Heart left ventricle (tissue), 16 donors: ENCODE measurements around the gene CPNE2. TPM values are rescaled to one million over a fixed set of nuclear protein-coding genes. Genes with fewer than 3 reads are reported as not detected.

Source experiments
- ATAC-seq, 4 donors: fragments of 200-7000 bp; cut with Tn5 transposase; one replicate each; pipeline ENCODE4 v1.9.1; 2020 to 2022; ENCODE audit warnings: moderate library complexity in 4 of 4, mild to moderate bottlenecking in 3 of 4, moderate number of reproducible peaks in 1 of 4
- DNase-seq, 5 donors: peaks; one replicate each; pipeline ENCODE4 v3.0.0-alpha.2; 2020
- H3K27ac ChIP-seq, 12 donors: fragments of 200-600 bp; sonication (generic) in 4 of 12; one replicate each; pipeline versions ENCODE4 v1.5.0 to v1.8.0; 2016 to 2022; ENCODE audit warnings: mild to moderate bottlenecking in 2 of 12
- H3K27me3 ChIP-seq, 9 donors: fragments of 200-600 bp; sonication (generic) in 2 of 9; one replicate each; pipeline versions ENCODE4 v1.5.1 to v1.8.0; 2016 to 2022; ENCODE audit warnings: mild to moderate bottlenecking in 3 of 9
- H3K36me3 ChIP-seq, 9 donors: fragments of 200-600 bp; sonication (generic) in 2 of 9; one replicate each; pipeline versions ENCODE4 v1.5.0 to v1.8.0; 2018 to 2022; ENCODE audit warnings: mild to moderate bottlenecking in 2 of 9
- H3K4me1 ChIP-seq, 12 donors: fragments of 200-600 bp; sonication (generic) in 4 of 12; one replicate each; pipeline versions ENCODE4 v1.5.0 to v1.8.0; 2016 to 2022; ENCODE audit warnings: mild to moderate bottlenecking in 3 of 12
- H3K4me3 ChIP-seq, 12 donors: fragments of 200-600 bp; sonication (generic) in 4 of 12; one replicate each; pipeline versions ENCODE4 v1.5.0 to v1.8.0; 2017 to 2022; ENCODE audit warnings: mild to moderate bottlenecking in 9 of 12, moderate library complexity in 4 of 12
- H3K9me3 ChIP-seq, 12 donors: fragments of 200-600 bp; sonication (generic) in 4 of 12; one replicate each; pipeline versions ENCODE4 v1.5.0 to v1.8.0; 2016 to 2022; ENCODE audit warnings: mild to moderate bottlenecking in 1 of 12
- CTCF ChIP-seq, 12 donors: fragments of 200-600 bp; sonication (generic) in 4 of 12; IDR thresholded peaks; one replicate each; pipeline versions ENCODE4 v1.5.0 to v1.8.0; 2018 to 2022; ENCODE audit warnings: antibody characterized with exemption in 12 of 12, mild to moderate bottlenecking in 5 of 12
- POLR2A ChIP-seq, 2 donors: fragments of 450-650 bp; IDR thresholded peaks; one replicate each; pipeline ENCODE4 v1.6.1; 2017; ENCODE audit warnings: antibody characterized with exemption in 2 of 2, mild to moderate bottlenecking in 2 of 2, moderate library complexity in 2 of 2
- WGBS, 4 donors: extraction: QIAGEN DNeasy Blood & Tissue Kit in 2 of 4; methylation state at CpG; one replicate each; pipeline versions ENCODE4 v1.1.5 to v1.1.7; 2013 to 2018; 5-methylcytosine and 5-hydroxymethylcytosine counted together
- intact Hi-C, 10 donors: fragments of 100-400 bp; cut with DNase I; formaldehyde crosslinking; loops; one replicate each; pipeline versions ENCODE4 v1.11.1 to v1.14.2; 2022
- polyA plus RNA-seq, 2 donors: library from polyadenylated mRNA; stranded (reverse); fragments of 200-250 nt; gene quantifications; one replicate each; pipeline ENCODE4 v1.2.3, GENCODE V29; 2013
- total RNA-seq, 9 donors: library from RNA; depleted of rRNA in 2 of 9; stranded (reverse); fragments of >200 nt in 2 of 9; fragmentation: NEBNext Ultra II Directional in 3 of 9; extraction: Animal tissue kit (Norgen Biotek cat#: 25700) in 3 of 9; gene quantifications; one replicate each; pipeline versions ENCODE4 v1.1.0 to v1.2.4, GENCODE V29; 2016 to 2023
- donor health status: ischemic (EF 13 %, LVEDD 7.1; RV severe dilation, severe dysfunction).
- donor health status: healthy with polysubstance abuse.
- donor health status: DM: no; HTN: yes; CAD: no.
- donor health status: DM: no; HTN: no; CAD: no.
- donor health status: ischemic (EF 25% LVEDD 6.9; RV normal size, moderate dysfunction).
- donor health status: ischemic (EF 25% LVEDD 5.7; RV mildly dilated, moderate dysfunction).
- donor health status: healthy.
- donor health status: DM: yes; HTN: yes; CAD: no.
- donor health status: ischemic (EF 35%, LVEDD 5.7; RV mildly dilated, moderate dysfunction).
- donor health status: nonischemic (EF 11% LVEDD 7.7; RV severe dilation, severe dysfunction).
- donor health status: DM: yes; HTN: yes; CAD: no.
- donor health status: PGD.
- donor health status: ischemic (EF 29% LVEDD 5.4; RV normal size, mild dysfunction).
- donor health status: nonischemic (EF 23%, LVEDD 6.1; RV moderate dilation, normal function).

The CPNE2 gene
- total and polyA plus RNA-seq, 11 donors = 7.2 to 23.6 (median 14.0) TPM

- intact Hi-C loops = loop anchor here in 5 of 10 donors (5.0 to 10.0 kb wide), 2 partner anchors 34 to 46 kb away; partner anchors contain the start of gene CPNE2 (in 3 of the 5)
- H3K4me3 ChIP-seq = no peak overlapping the region
These were observed 48.7 kb downstream of the CPNE2 start for GRCh38 chr16:57140931-57141668.

GRCh38 chr16:57141822-57142631 lies 49.6 kb downstream of the CPNE2 start:
- H3K4me1 ChIP-seq = peaks cover 7 to 77% (median 53%) of the 10 kb centered on the region in 12 donors
- TF ChIP-seq CTCF (IDR thresholded peaks at IDR 0.05) = no peak
- no peak for TF ChIP-seq POLR2A (IDR thresholded peaks at IDR 0.05)
- intact Hi-C loops = loop anchor here in 5 of 10 donors (5.0 to 10.0 kb wide), 2 partner anchors 35 to 47 kb away; partner anchors contain the start of gene CPNE2 (in 3 of the 5)
- DNase-seq (no peak), ATAC-seq (no peak)
- H3K36me3 ChIP-seq = peaks cover 0 to 14% (median 0%) of the 10 kb centered on the region in 9 donors
- WGBS, 4 donors = 76 to 84% (median 80%) methylated on average over 16 of the region's 16 CpGs
- no peaks in the 10 kb centered on the region for H3K9me3 ChIP-seq
- no peak overlapping the region for H3K4me3 ChIP-seq
- no peaks in the 10 kb centered on the region for H3K27me3 ChIP-seq
- peak overlapping the region in 3 of 12 donors; percentile 8 to 39 (median 28) for H3K27ac ChIP-seq

More at GRCh38 chr16:57140931-57141668, 48.7 kb downstream of the CPNE2 start:
- TF ChIP-seq POLR2A (IDR thresholded peaks at IDR 0.05) = no peak
- ATAC-seq (no peak), DNase-seq (peak in 1 of 5 donors; percentile 9)
- WGBS, 4 donors = 80 to 94% (median 93%) methylated on average over 7 of the region's 7 CpGs
- Histone ChIP-seq H3K36me3 (peaks cover 0 to 18% (median 0%) of the 10 kb centered on the region in 9 donors), H3K9me3 (no peaks in the 10 kb centered on the region), H3K4me1 (peaks cover 4 to 68% (median 47%) of the 10 kb centered on the region in 12 donors), H3K27ac (peak overlapping the region in 2 of 12 donors; percentile 18 to 28), H3K27me3 (no peaks in the 10 kb centered on the region)

- peaks cover 10 to 90% (median 60%) of the 10 kb centered on the region in 12 donors for H3K4me1 ChIP-seq
- 74 to 86% (median 84%) methylated on average over 13 to 14 of the region's 14 CpGs for WGBS, 4 donors
- ATAC-seq = no peak
- H3K27ac ChIP-seq = peak overlapping the region in 8 of 12 donors; percentile 28 to 88 (median 68)
- no peak for DNase-seq
- TF ChIP-seq CTCF (IDR thresholded peaks at IDR 0.05) (no peak), POLR2A (IDR thresholded peaks at IDR 0.05) (no peak)
- H3K9me3 ChIP-seq = no peaks in the 10 kb centered on the region
- H3K27me3 ChIP-seq = no peaks in the 10 kb centered on the region
- H3K36me3 ChIP-seq = peaks cover 0 to 5% (median 0%) of the 10 kb centered on the region in 9 donors
- intact Hi-C loops = loop anchor here in 5 of 10 donors (5.0 to 10.0 kb wide), 2 partner anchors 36 to 49 kb away; partner anchors contain the start of gene CPNE2 (in 3 of the 5)
- no peak overlapping the region for H3K4me3 ChIP-seq
These were observed 51.0 kb downstream of the CPNE2 start for GRCh38 chr16:57143149-57143921.

GRCh38 chr16:57144027-57144426 lies 51.6 kb downstream of the CPNE2 start:
- 83 to 95% (median 89%) methylated on average over 1 to 2 of the region's 2 CpGs for WGBS, 4 donors
- no peak for ATAC-seq
- peaks cover 0 to 11% (median 0%) of the 10 kb centered on the region in 9 donors for H3K36me3 ChIP-seq
- H3K4me1 ChIP-seq = peaks cover 10 to 97% (median 67%) of the 10 kb centered on the region in 12 donors
- DNase-seq = no peak
- H3K27me3 ChIP-seq = no peaks in the 10 kb centered on the region
- intact Hi-C loops = loop anchor here in 5 of 10 donors (5.0 to 10.0 kb wide), 2 partner anchors 37 to 49 kb away; partner anchors contain the start of gene CPNE2 (in 3 of the 5)
- H3K27ac ChIP-seq = peak overlapping the region in 11 of 12 donors; percentile 40 to 88 (median 55)
- TF ChIP-seq CTCF (IDR thresholded peaks at IDR 0.05) = no peak
- no peak for TF ChIP-seq POLR2A (IDR thresholded peaks at IDR 0.05)
- no peak overlapping the region for H3K4me3 ChIP-seq
- H3K9me3 ChIP-seq = no peaks in the 10 kb centered on the region
